Measurements from ENCODE around the gene TAB2.

- TF ChIP-seq CTCF (IDR thresholded peaks at IDR 0.05) (no peak), POLR2A (IDR thresholded peaks at IDR 0.05) (no peak)
Observed at GRCh38 chr6:149451376-149452036, 134.0 kb downstream of the TAB2 start.

Measured in suprapubic skin (tissue), 3 donors.